Measurements from ENCODE around the gene CFAP77.

CFAP77 gene

GRCh38 chr9:132446887-132447286, 36.9 kb downstream of the CFAP77 start:
- Histone ChIP-seq H3K4me3 (ENCODE audit: low read depth, low read length) (no peak overlapping the region), H3K9me3 (ENCODE audit: control insufficient read depth, insufficient read depth, low read depth, low read length) (no peaks in the 10 kb centered on the region), H3K36me3 (ENCODE audit: control insufficient read depth in 2 of 2, insufficient read depth in 1 of 2, low read length in 2 of 2) (no peaks in the 10 kb centered on the region), H3K27ac (ENCODE audit: extremely low read depth, low read depth, low read length) (no peak overlapping the region), H3K4me1 (ENCODE audit: control insufficient read depth, insufficient read depth, low read length) (no peaks in the 10 kb centered on the region)
- CTCF ChIA-PET: interaction anchor here (0.6 kb wide), 1 partner anchor 93 kb away, joined by 3 read pairs; no protein-coding TSS in a partner anchor
- TF ChIP-seq ZNF169 (tag by site-specific recombination; IDR thresholded peaks at IDR 0.05) (no peak), ZBTB8A (tag by site-specific recombination; IDR thresholded peaks at IDR 0.05) (no peak), ZNF707 (tag by site-specific recombination; IDR thresholded peaks at IDR 0.05) (no peak), PRDM10 (tag by site-specific recombination; IDR thresholded peaks at IDR 0.05) (no peak), ZNF146 (tag by site-specific recombination; IDR thresholded peaks at IDR 0.05) (no peak), ZNF157 (tag by site-specific recombination; IDR thresholded peaks at IDR 0.05) (no peak), ZBTB21 (tag by site-specific recombination; IDR thresholded peaks at IDR 0.05) (no peak), ZNF335 (tag by site-specific recombination; conservative IDR thresholded peaks at IDR 0.05) (no peak), ZNF221 (tag by site-specific recombination; IDR thresholded peaks at IDR 0.05; ENCODE audit: borderline replicate concordance) (no peak)
- POLR2A ChIA-PET: no interaction called here

GRCh38 chr9:132447346-132447745, 37.3 kb downstream of the CFAP77 start:
- Histone ChIP-seq H3K36me3 (ENCODE audit: control insufficient read depth in 2 of 2, insufficient read depth in 1 of 2, low read length in 2 of 2) (no peaks in the 10 kb centered on the region), H3K9me3 (ENCODE audit: control insufficient read depth, insufficient read depth, low read depth, low read length) (no peaks in the 10 kb centered on the region), H3K27ac (ENCODE audit: extremely low read depth, low read depth, low read length) (no peak overlapping the region), H3K4me3 (ENCODE audit: low read depth, low read length) (no peak overlapping the region), H3K4me1 (ENCODE audit: control insufficient read depth, insufficient read depth, low read length) (no peaks in the 10 kb centered on the region)
- ChIA-PET CTCF (interaction anchor here (0.6 to 1.7 kb wide), 2 partner anchors 35 to 94 kb away, joined by 3 to 4 read pairs; no protein-coding TSS in a partner anchor), POLR2A (no interaction called here)
- no peak for TF ChIP-seq ZBTB17 (tag by site-specific recombination; IDR thresholded peaks at IDR 0.05)

- POLR2A ChIA-PET: no interaction called here
- Histone ChIP-seq H3K4me1 (ENCODE audit: control insufficient read depth, insufficient read depth, low read length) (no peaks in the 10 kb centered on the region), H3K27ac (ENCODE audit: extremely low read depth, low read depth, low read length) (no peak overlapping the region), H3K9me3 (ENCODE audit: control insufficient read depth, insufficient read depth, low read depth, low read length) (no peaks in the 10 kb centered on the region), H3K4me3 (ENCODE audit: low read depth, low read length) (no peak overlapping the region), H3K36me3 (ENCODE audit: control insufficient read depth in 2 of 2, insufficient read depth in 1 of 2, low read length in 2 of 2) (no peaks in the 10 kb centered on the region)
- CTCF ChIA-PET: interaction anchor here (1.7 kb wide), 1 partner anchor 35 kb away, joined by 4 read pairs; no protein-coding TSS in a partner anchor
- no peak for TF ChIP-seq ZNF391 (tag by site-specific recombination; IDR thresholded peaks at IDR 0.05; ENCODE audit: borderline replicate concordance, low read depth)
- TF ChIP-seq ZSCAN4 (tag by site-specific recombination; IDR thresholded peaks at IDR 0.05): peak; percentile 60
Observed at GRCh38 chr9:132447902-132448301, 37.9 kb downstream of the CFAP77 start.

- Histone ChIP-seq H3K4me3 (ENCODE audit: low read depth, low read length) (no peak overlapping the region), H3K4me1 (ENCODE audit: control insufficient read depth, insufficient read depth, low read length) (no peaks in the 10 kb centered on the region), H3K27ac (ENCODE audit: extremely low read depth, low read depth, low read length) (no peak overlapping the region), H3K9me3 (ENCODE audit: control insufficient read depth, insufficient read depth, low read depth, low read length) (no peaks in the 10 kb centered on the region), H3K36me3 (ENCODE audit: control insufficient read depth in 2 of 2, insufficient read depth in 1 of 2, low read length in 2 of 2) (no peaks in the 10 kb centered on the region)
- CTCF ChIA-PET: no interaction called here
- TF ChIP-seq ZNF391 (tag by site-specific recombination; IDR thresholded peaks at IDR 0.05; ENCODE audit: borderline replicate concordance, low read depth) (no peak), HOXC10 (CRISPR knock-in tag; IDR thresholded peaks at IDR 0.05) (no peak), ZNF248 (tag by site-specific recombination; IDR thresholded peaks at IDR 0.05) (no peak), ZNF280D (tag by site-specific recombination; IDR thresholded peaks at IDR 0.05) (no peak), ZNF792 (tag by site-specific recombination; IDR thresholded peaks at IDR 0.05) (no peak), MEIS1 (CRISPR knock-in tag; IDR thresholded peaks at IDR 0.05; ENCODE audit: borderline replicate concordance) (no peak), PRDM10 (tag by site-specific recombination; IDR thresholded peaks at IDR 0.05) (no peak)
- POLR2A ChIA-PET: no interaction called here
Observed at GRCh38 chr9:132451276-132451675, 41.3 kb downstream of the CFAP77 start.
